ENCODE measurements around the gene RIPOR2. TPM values are rescaled to one million over a fixed set of nuclear protein-coding genes. Genes with fewer than 3 reads are reported as not detected.

RIPOR2 gene
- total RNA-seq, 4 donors from 2014 or later = 3.7 to 112 (median 6.1) TPM

- DNase-seq = no peak
- no peak overlapping the region for H3K27ac ChIP-seq
- H3K9me3 ChIP-seq = no peaks in the 10 kb centered on the region
- no peaks in the 10 kb centered on the region for H3K4me1 ChIP-seq
- no peaks in the 10 kb centered on the region for H3K27me3 ChIP-seq
- H3K36me3 ChIP-seq = no peaks in the 10 kb centered on the region
- no peak for TF ChIP-seq POLR2A (IDR thresholded peaks at IDR 0.05)
- no peak for TF ChIP-seq CTCF (IDR thresholded peaks at IDR 0.05)
- H3K4me3 ChIP-seq = no peak overlapping the region
Measured at GRCh38 chr6:24827162-24827561, 108.6 kb downstream of the RIPOR2 start.

- Histone ChIP-seq H3K36me3 (no peaks in the 10 kb centered on the region), H3K27me3 (no peaks in the 10 kb centered on the region), H3K9me3 (no peaks in the 10 kb centered on the region), H3K4me3 (no peak overlapping the region), H3K4me1 (no peaks in the 10 kb centered on the region), H3K27ac (no peak overlapping the region)
- DNase-seq = no peak
- TF ChIP-seq CTCF (IDR thresholded peaks at IDR 0.05) (no peak), POLR2A (IDR thresholded peaks at IDR 0.05) (no peak)
Measured at GRCh38 chr6:24825130-24825630, 110.6 kb downstream of the RIPOR2 start.

GRCh38 chr6:24824142-24824938 is 111.4 kb downstream of the RIPOR2 start:
- no peak for DNase-seq
- Histone ChIP-seq H3K9me3 (no peaks in the 10 kb centered on the region), H3K4me1 (no peaks in the 10 kb centered on the region), H3K36me3 (no peaks in the 10 kb centered on the region), H3K27ac (no peak overlapping the region), H3K27me3 (no peaks in the 10 kb centered on the region), H3K4me3 (no peak overlapping the region)
- TF ChIP-seq CTCF (IDR thresholded peaks at IDR 0.05) (no peak), POLR2A (IDR thresholded peaks at IDR 0.05) (no peak)

- Histone ChIP-seq H3K27ac (no peak overlapping the region), H3K27me3 (no peaks in the 10 kb centered on the region), H3K4me1 (no peaks in the 10 kb centered on the region), H3K36me3 (no peaks in the 10 kb centered on the region), H3K4me3 (no peak overlapping the region), H3K9me3 (no peaks in the 10 kb centered on the region)
- DNase-seq = no peak
- no peak for TF ChIP-seq CTCF (IDR thresholded peaks at IDR 0.05)
- TF ChIP-seq POLR2A (IDR thresholded peaks at IDR 0.05) = no peak
Measured at GRCh38 chr6:24823185-24823584, 112.6 kb downstream of the RIPOR2 start.

- TF ChIP-seq CTCF (IDR thresholded peaks at IDR 0.05) (no peak), POLR2A (IDR thresholded peaks at IDR 0.05) (no peak)
- Histone ChIP-seq H3K36me3 (no peaks in the 10 kb centered on the region), H3K27me3 (no peaks in the 10 kb centered on the region), H3K27ac (no peak overlapping the region), H3K4me3 (no peak overlapping the region), H3K9me3 (no peaks in the 10 kb centered on the region), H3K4me1 (no peaks in the 10 kb centered on the region)
- DNase-seq = no peak
Measured at GRCh38 chr6:24822696-24823095, 113.1 kb downstream of the RIPOR2 start.

All from Peyer's patch (tissue), 4 donors.